Endothelial cell of umbilical vein (primary cell): ENCODE measurements around the gene CALU. TPM values are rescaled to one million over a fixed set of nuclear protein-coding genes. Genes with fewer than 3 reads are reported as not detected.

Experiments used
- BruUV-seq: library from RNA; stranded (reverse); fragments of 400-500 nt; replicated peaks from 2 replicates; lab custom pipeline; 2021; lab: Mats Ljungman, UMichigan
- CTCF ChIA-PET: fragments of 300-600, 350-600 bp; sonication (Branson Sonifier 250); formaldehyde crosslinking; loops from one replicate; lab custom pipeline; 2021; ENCODE audit warnings: antibody characterized with exemption, inconsistent platforms; lab: Charles Lee
- POLR2A ChIA-PET: fragments of 300-600, 350-600 bp; sonication (Branson Sonifier 250); formaldehyde crosslinking; loops from one replicate; lab custom pipeline; 2021; ENCODE audit warnings: antibody characterized with exemption, inconsistent platforms; lab: Charles Lee
- DNase-seq: peaks from one replicate; pipeline ENCODE4 v3.0.0-alpha.2; 2011; ENCODE audit warnings: low read depth, low spot score
- FAIRE-seq: peaks from 2 replicates; lab custom pipeline; 2011; peaks lifted over from hg19 to GRCh38; lab: Jason Lieb, UNC
- H2AFZ ChIP-seq: 2 replicates; pipeline ENCODE4 v1.6.0; 2012; ENCODE audit warnings: low read depth, low read length, control low read depth, inconsistent platforms
- H3K27ac ChIP-seq: 2 replicates; pipeline ENCODE4 v1.5.1; 2011; ENCODE audit warnings: low read depth, mild to moderate bottlenecking, control low read depth, low read length, moderate library complexity; ENCODE audit not compliant: insufficient read depth
- H3K27me3 ChIP-seq, 2 experiments: 2 replicates each; pipeline versions ENCODE4 v1.6.0 to v1.6.1; 2011; ENCODE audit warnings: low read length in 2 of 2, mixed read lengths in 1 of 2; ENCODE audit not compliant: control insufficient read depth in 2 of 2, insufficient read depth in 2 of 2
- H3K36me3 ChIP-seq, 2 experiments: 2 replicates in 1 of 2; 3 replicates in 1 of 2; pipeline ENCODE4 v1.5.1; 2011; ENCODE audit warnings: low read length in 2 of 2, mild to moderate bottlenecking in 1 of 2, moderate library complexity in 1 of 2; ENCODE audit not compliant: control insufficient read depth in 2 of 2, insufficient read depth in 2 of 2; ENCODE audit errors: extremely low read depth in 1 of 2
- H3K4me1 ChIP-seq: 3 replicates; pipeline ENCODE4 v1.5.1; 2011; ENCODE audit warnings: mild to moderate bottlenecking, low read length; ENCODE audit not compliant: control insufficient read depth, insufficient read depth; ENCODE audit errors: extremely low read depth
- H3K4me2 ChIP-seq: 2 replicates; pipeline ENCODE4 v1.6.1; 2011; ENCODE audit warnings: low read length, control low read depth, mixed read lengths; ENCODE audit not compliant: insufficient read depth
- H3K4me3 ChIP-seq, 3 experiments: fragments of 200-600 bp in 1 of 3; sonication (generic), shearing (Covaris generic) in 1 of 3; replicated peaks in 1 of 3; 2 replicates each; pipeline ENCODE4 v1.5.1; 2011 to 2016; ENCODE audit warnings: control low read depth in 3 of 3, low read length in 3 of 3, mild to moderate bottlenecking in 2 of 3, inconsistent platforms in 1 of 3, low read depth in 1 of 3, moderate library complexity in 1 of 3; ENCODE audit not compliant: insufficient read depth in 1 of 3
- H3K79me2 ChIP-seq: 2 replicates; pipeline ENCODE4 v1.6.0; 2012; ENCODE audit warnings: low read length, inconsistent platforms; ENCODE audit not compliant: control insufficient read depth, insufficient read depth
- H3K9ac ChIP-seq: replicated peaks from 2 replicates; pipeline ENCODE3; 2011; ENCODE audit warnings: low read length, control low read depth; ENCODE audit not compliant: insufficient read depth; ENCODE audit errors: extremely low read depth
- H3K9me1 ChIP-seq: replicated peaks from 3 replicates; pipeline ENCODE4 v1.6.0; 2011; ENCODE audit warnings: mild to moderate bottlenecking, low read length; ENCODE audit not compliant: control insufficient read depth, insufficient read depth; ENCODE audit errors: extremely low read depth
- H3K9me3 ChIP-seq: replicated peaks from 2 replicates; pipeline ENCODE4 v1.5.1; 2012; ENCODE audit warnings: low read length, inconsistent platforms; ENCODE audit not compliant: control insufficient read depth, insufficient read depth
- H4K20me1 ChIP-seq: replicated peaks from 2 replicates; pipeline ENCODE3; 2011; ENCODE audit warnings: mild to moderate bottlenecking, low read length; ENCODE audit not compliant: control insufficient read depth, insufficient read depth; ENCODE audit errors: extremely low read depth
- CTCF ChIP-seq, 2 donors: IDR thresholded peaks; 1 replicate in 1 of 2; 2 replicates in 1 of 2; pipeline ENCODE4 v1.5.1; 2011; ENCODE audit warnings: low read length in 2 of 2, mild to moderate bottlenecking in 2 of 2, moderate library complexity in 2 of 2, control low read depth in 1 of 2, inconsistent platforms in 1 of 2, low read depth in 1 of 2; ENCODE audit not compliant: insufficient read depth in 1 of 2; ENCODE audit errors: extremely low read depth in 1 of 2
- EZH2 ChIP-seq: IDR thresholded peaks from 2 replicates; pipeline ENCODE4 v1.6.1; 2012; ENCODE audit warnings: borderline replicate concordance, low read depth, mild to moderate bottlenecking, moderate library complexity, low read length, inconsistent platforms; ENCODE audit not compliant: severe bottlenecking
- FOS ChIP-seq: IDR thresholded peaks from 2 replicates; pipeline ENCODE4 v1.6.1; 2011; ENCODE audit warnings: mild to moderate bottlenecking, low read length, moderate library complexity, borderline replicate concordance; ENCODE audit not compliant: insufficient read depth
- GATA2 ChIP-seq: IDR thresholded peaks from 2 replicates; pipeline ENCODE4 v1.7.0; 2011; ENCODE audit warnings: low read depth, mild to moderate bottlenecking, moderate library complexity, mixed read lengths, low read length; ENCODE audit not compliant: insufficient read length, insufficient read depth
- JUN ChIP-seq: IDR thresholded peaks from 2 replicates; pipeline ENCODE4 v1.6.1; 2011; ENCODE audit warnings: borderline replicate concordance, low read depth; ENCODE audit not compliant: insufficient read length, insufficient read depth
- MAX ChIP-seq: IDR thresholded peaks from 2 replicates; pipeline ENCODE4 v1.6.1; 2011; ENCODE audit not compliant: insufficient read depth, insufficient read length
- MYC ChIP-seq: IDR thresholded peaks from one replicate; pipeline ENCODE4 v1.6.1; 2011; ENCODE audit warnings: mild to moderate bottlenecking, low read depth, low read length
- POLR2A ChIP-seq: IDR thresholded peaks from 2 replicates; pipeline ENCODE4 v1.6.1; 2012; ENCODE audit warnings: low read depth, mild to moderate bottlenecking, control low read depth, low read length
- POLR2AphosphoS5 ChIP-seq: IDR thresholded peaks from 2 replicates; pipeline ENCODE4 v1.6.1; 2012; ENCODE audit warnings: low read depth, mild to moderate bottlenecking, control low read depth, low read length, moderate library complexity; ENCODE audit not compliant: insufficient read depth
- dilution Hi-C: fragments of 300-500 bp; cut with MboI; formaldehyde crosslinking; loops from one replicate; pipeline ENCODE4 v1.15.0; 2019; ENCODE audit warnings: low sequenced_read_pairs; ENCODE audit not compliant: extremely low pct_ligation_motif_present
- intact Hi-C: fragments of 100-400 bp; cut with micrococcal nuclease; formaldehyde crosslinking; loops from one replicate; pipeline ENCODE4 v1.10.0; 2022
- polyA plus RNA-seq, 4 experiments: library from polyadenylated mRNA; depleted of rRNA in 3 of 4; stranded (reverse) in 3 of 4; unstranded in 1 of 4; fragments of >200 nt; gene quantifications; 2 replicates each; pipeline versions ENCODE4 v1.2.1 to v1.2.3, GENCODE V29; 2011 to 2012; ENCODE audit warnings: missing spikeins in 1 of 4
- total RNA-seq: library from RNA; stranded (reverse); gene quantifications from 2 replicates; pipeline ENCODE4 v1.2.3, GENCODE V29; 2021

CALU gene
- total and polyA plus RNA-seq, 2 donors (not counting 3 experiments of a cell fraction or from before 2014, with no cell fraction given) = 135 to 257 TPM

- H4K20me1 ChIP-seq = no peaks in the 10 kb centered on the region
- dilution Hi-C loops (no loop called here), intact Hi-C loops (no loop called here)
- H3K4me2 ChIP-seq = no peak overlapping the region
- no peaks in the 10 kb centered on the region for H3K79me2 ChIP-seq
- DNase-seq = no peak
- H3K4me1 ChIP-seq = no peaks in the 10 kb centered on the region
- no TSS peak for BruUV-seq
- no peak overlapping the region for H3K9ac ChIP-seq
- H3K4me3 ChIP-seq = no peak overlapping the region
- H3K27me3 ChIP-seq = no peaks in the 10 kb centered on the region
- ChIA-PET POLR2A (no interaction called here), CTCF (no interaction called here)
- no peaks in the 10 kb centered on the region for H3K9me1 ChIP-seq
- no peak for FAIRE-seq
- no peak overlapping the region for H3K27ac ChIP-seq
- TF ChIP-seq FOS (no peak), MYC (no peak), EZH2 (no peak), POLR2A (no peak), JUN (no peak)
- H3K9me3 ChIP-seq = no peaks in the 10 kb centered on the region
- H3K36me3 ChIP-seq = peaks cover 19 to 25% of the 10 kb centered on the region in 2 experiments
- no peak overlapping the region for H2AFZ ChIP-seq
Measured at GRCh38 chr7:128763541-128763940, 24.4 kb downstream of the CALU start.

- Histone ChIP-seq H4K20me1 (no peaks in the 10 kb centered on the region), H3K4me2 (no peak overlapping the region), H3K9ac (no peak overlapping the region), H2AFZ (no peak overlapping the region), H3K9me3 (no peaks in the 10 kb centered on the region), H3K79me2 (no peaks in the 10 kb centered on the region), H3K36me3 (peaks cover 27 to 36% of the 10 kb centered on the region in 2 experiments), H3K27me3 (no peaks in the 10 kb centered on the region), H3K27ac (no peak overlapping the region), H3K9me1 (no peaks in the 10 kb centered on the region), H3K4me1 (peaks cover 2% of the 10 kb centered on the region), H3K4me3 (no peak overlapping the region)
- ChIA-PET POLR2A (no interaction called here), CTCF (interaction anchor here (1.8 kb wide), 1 partner anchor 67 kb away, joined by 4 read pairs; no protein-coding TSS in a partner anchor)
- intact Hi-C loops = loop anchor here (5.0 kb wide), 1 partner anchor 115 kb away; no protein-coding TSS in a partner anchor
- BruUV-seq = no TSS peak
- DNase-seq (no peak), FAIRE-seq (peak; percentile 26)
- no peak for TF ChIP-seq POLR2A
- no peak for TF ChIP-seq CTCF (IDR thresholded peaks at IDR 0.05; ENCODE audit: extremely low read depth in 1 of 2, insufficient read depth in 1 of 2, low read depth in 1 of 2, low read length in 2 of 2)
- no peak for TF ChIP-seq MYC
- TF ChIP-seq MAX = no peak
- TF ChIP-seq GATA2 = no peak
- TF ChIP-seq JUN = no peak
- no peak for TF ChIP-seq EZH2
- TF ChIP-seq POLR2AphosphoS5 = no peak
- no peak for TF ChIP-seq FOS
- dilution Hi-C loops = no loop called here
Measured at GRCh38 chr7:128767475-128768110, 28.4 kb downstream of the CALU start.
